ENCODE data around the gene ATE1. TPM values are rescaled to one million over a fixed set of nuclear protein-coding genes. Genes with fewer than 3 reads are reported as not detected.

ATE1 gene
- total and polyA plus RNA-seq, 2 donors (not counting 3 experiments of a cell fraction or from before 2014, with no cell fraction given), result 8.7 to 27.1 TPM

- ChIA-PET CTCF (interaction anchor here (0.5 to 1.9 kb wide), 3 partner anchors 11 to 38 kb away, joined by 3 to 5 read pairs (median 3); no protein-coding TSS in a partner anchor), POLR2A (no interaction called here)
- no peaks in the 10 kb centered on the region for H3K79me2 ChIP-seq (ENCODE audit: control insufficient read depth, insufficient read depth, low read length)
- no peak overlapping the region for H3K27ac ChIP-seq (ENCODE audit: insufficient read depth, low read depth, low read length)
- no peaks in the 10 kb centered on the region for H4K20me1 ChIP-seq (replicated peaks; ENCODE audit: control insufficient read depth, extremely low read depth, insufficient read depth, low read length)
- H2AFZ ChIP-seq (ENCODE audit: low read depth, low read length), result no peak overlapping the region
- H3K4me2 ChIP-seq (ENCODE audit: insufficient read depth, low read length), result no peak overlapping the region
- no peaks in the 10 kb centered on the region for H3K9me3 ChIP-seq (replicated peaks; ENCODE audit: control insufficient read depth, insufficient read depth, low read length)
- H3K9me1 ChIP-seq (replicated peaks; ENCODE audit: control insufficient read depth, extremely low read depth, insufficient read depth, low read length), result no peaks in the 10 kb centered on the region
- no peak overlapping the region for H3K9ac ChIP-seq (replicated peaks; ENCODE audit: extremely low read depth, insufficient read depth, low read length)
- no peaks in the 10 kb centered on the region for H3K36me3 ChIP-seq (ENCODE audit: control insufficient read depth in 2 of 2, extremely low read depth in 1 of 2, insufficient read depth in 2 of 2, low read length in 2 of 2)
- H3K4me1 ChIP-seq (ENCODE audit: control insufficient read depth, extremely low read depth, insufficient read depth, low read length), result no peaks in the 10 kb centered on the region
- no peaks in the 10 kb centered on the region for H3K27me3 ChIP-seq (ENCODE audit: control insufficient read depth in 2 of 2, insufficient read depth in 2 of 2, low read length in 2 of 2)
- DNase-seq (ENCODE audit: low read depth, low spot score), result no peak
- BruUV-seq (replicated peaks), result no TSS peak
- dilution Hi-C loops (cut with MboI; ENCODE audit: extremely low pct_ligation_motif_present, low sequenced_read_pairs), result no loop called here
- intact Hi-C loops (cut with micrococcal nuclease), result no loop called here
- H3K4me3 ChIP-seq (replicated peaks in 1 of 3; ENCODE audit: insufficient read depth in 1 of 3, low read depth in 1 of 3, low read length in 3 of 3), result no peak overlapping the region
- FAIRE-seq, result no peak
- TF ChIP-seq JUN (IDR thresholded peaks at IDR 0.05; ENCODE audit: borderline replicate concordance, insufficient read depth, insufficient read length, low read depth), result no peak
- TF ChIP-seq, protein P1, sequence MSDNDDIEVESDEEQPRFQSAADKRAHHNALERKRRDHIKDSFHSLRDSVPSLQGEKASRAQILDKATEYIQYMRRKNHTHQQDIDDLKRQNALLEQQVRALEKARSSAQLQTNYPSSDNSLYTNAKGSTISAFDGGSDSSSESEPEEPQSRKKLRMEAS (IDR thresholded peaks at IDR 0.05; ENCODE audit: insufficient read depth, insufficient read length), result no peak
Measured at GRCh38 chr10:121831777-121832176, 96.1 kb downstream of the ATE1 start.

GRCh38 chr10:121831237-121831636 lies 96.6 kb downstream of the ATE1 start:
- Histone ChIP-seq H3K27ac (ENCODE audit: insufficient read depth, low read depth, low read length) (no peak overlapping the region), H3K4me1 (ENCODE audit: control insufficient read depth, extremely low read depth, insufficient read depth, low read length) (no peaks in the 10 kb centered on the region), H3K79me2 (ENCODE audit: control insufficient read depth, insufficient read depth, low read length) (no peaks in the 10 kb centered on the region), H3K9ac (replicated peaks; ENCODE audit: extremely low read depth, insufficient read depth, low read length) (no peak overlapping the region), H4K20me1 (replicated peaks; ENCODE audit: control insufficient read depth, extremely low read depth, insufficient read depth, low read length) (no peaks in the 10 kb centered on the region), H3K27me3 (ENCODE audit: control insufficient read depth in 2 of 2, insufficient read depth in 2 of 2, low read length in 2 of 2) (no peaks in the 10 kb centered on the region), H3K9me3 (replicated peaks; ENCODE audit: control insufficient read depth, insufficient read depth, low read length) (no peaks in the 10 kb centered on the region), H3K4me2 (ENCODE audit: insufficient read depth, low read length) (no peak overlapping the region), H3K4me3 (replicated peaks in 1 of 3; ENCODE audit: insufficient read depth in 1 of 3, low read depth in 1 of 3, low read length in 3 of 3) (no peak overlapping the region), H2AFZ (ENCODE audit: low read depth, low read length) (no peak overlapping the region), H3K9me1 (replicated peaks; ENCODE audit: control insufficient read depth, extremely low read depth, insufficient read depth, low read length) (no peaks in the 10 kb centered on the region), H3K36me3 (ENCODE audit: control insufficient read depth in 2 of 2, extremely low read depth in 1 of 2, insufficient read depth in 2 of 2, low read length in 2 of 2) (no peaks in the 10 kb centered on the region)
- no TSS peak for BruUV-seq (replicated peaks)
- TF ChIP-seq JUN (IDR thresholded peaks at IDR 0.05; ENCODE audit: borderline replicate concordance, insufficient read depth, insufficient read length, low read depth), result no peak
- no peak for TF ChIP-seq POLR2AphosphoS5 (IDR thresholded peaks at IDR 0.05; ENCODE audit: insufficient read depth, low read depth, low read length)
- no peak for TF ChIP-seq POLR2A (IDR thresholded peaks at IDR 0.05; ENCODE audit: low read depth, low read length)
- no peak for TF ChIP-seq FOS (IDR thresholded peaks at IDR 0.05; ENCODE audit: borderline replicate concordance, insufficient read depth, low read length)
- no peak for TF ChIP-seq GATA2 (IDR thresholded peaks at IDR 0.05; ENCODE audit: insufficient read depth, insufficient read length, low read depth, low read length)
- TF ChIP-seq MYC (IDR thresholded peaks at IDR 0.05; ENCODE audit: low read depth, low read length), result no peak
- no peak for TF ChIP-seq EZH2 (IDR thresholded peaks at IDR 0.05; ENCODE audit: borderline replicate concordance, low read depth, low read length, severe bottlenecking)
- TF ChIP-seq, protein P2, sequence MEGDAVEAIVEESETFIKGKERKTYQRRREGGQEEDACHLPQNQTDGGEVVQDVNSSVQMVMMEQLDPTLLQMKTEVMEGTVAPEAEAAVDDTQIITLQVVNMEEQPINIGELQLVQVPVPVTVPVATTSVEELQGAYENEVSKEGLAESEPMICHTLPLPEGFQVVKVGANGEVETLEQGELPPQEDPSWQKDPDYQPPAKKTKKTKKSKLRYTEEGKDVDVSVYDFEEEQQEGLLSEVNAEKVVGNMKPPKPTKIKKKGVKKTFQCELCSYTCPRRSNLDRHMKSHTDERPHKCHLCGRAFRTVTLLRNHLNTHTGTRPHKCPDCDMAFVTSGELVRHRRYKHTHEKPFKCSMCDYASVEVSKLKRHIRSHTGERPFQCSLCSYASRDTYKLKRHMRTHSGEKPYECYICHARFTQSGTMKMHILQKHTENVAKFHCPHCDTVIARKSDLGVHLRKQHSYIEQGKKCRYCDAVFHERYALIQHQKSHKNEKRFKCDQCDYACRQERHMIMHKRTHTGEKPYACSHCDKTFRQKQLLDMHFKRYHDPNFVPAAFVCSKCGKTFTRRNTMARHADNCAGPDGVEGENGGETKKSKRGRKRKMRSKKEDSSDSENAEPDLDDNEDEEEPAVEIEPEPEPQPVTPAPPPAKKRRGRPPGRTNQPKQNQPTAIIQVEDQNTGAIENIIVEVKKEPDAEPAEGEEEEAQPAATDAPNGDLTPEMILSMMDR (IDR thresholded peaks at IDR 0.05; ENCODE audit: extremely low read depth in 1 of 2, insufficient read depth in 1 of 2, low read depth in 1 of 2, low read length in 2 of 2), result no peak
- TF ChIP-seq, protein P1 (IDR thresholded peaks at IDR 0.05; ENCODE audit: insufficient read depth, insufficient read length), result no peak
- dilution Hi-C loops (cut with MboI; ENCODE audit: extremely low pct_ligation_motif_present, low sequenced_read_pairs) (no loop called here), intact Hi-C loops (cut with micrococcal nuclease) (no loop called here)
- FAIRE-seq (no peak), DNase-seq (ENCODE audit: low read depth, low spot score) (no peak)
- CTCF ChIA-PET, result interaction anchor here (0.5 to 1.9 kb wide), 3 partner anchors 11 to 37 kb away, joined by 3 to 5 read pairs (median 3); no protein-coding TSS in a partner anchor
- POLR2A ChIA-PET, result no interaction called here
